ENCODE data around the gene TEX50.
"Not testable (repeated sequence)": the region's sequence is repeated elsewhere in the genome, so short reads cannot be mapped to it uniquely, and the experiment has no call there.

The TEX50 gene

GRCh38 chr1:173639102-173639501 is 4.0 kb downstream of the TEX50 start:
- Mint-ChIP-seq H3K9me3 (peaks cover 14% of the 10 kb centered on the region), H3K27ac (no peak overlapping the region), H3K27me3 (no peaks in the 10 kb centered on the region), H3K4me3 (no peak overlapping the region), H3K36me3 (ENCODE audit: low read depth) (no peaks in the 10 kb centered on the region), H3K4me1 (ENCODE audit: low read depth) (no peaks in the 10 kb centered on the region)
- intact Hi-C loops (cut with micrococcal nuclease), result no loop called here

- intact Hi-C loops (cut with micrococcal nuclease); H3K27ac Mint-ChIP-seq; H3K4me1 Mint-ChIP-seq (ENCODE audit: low read depth); H3K27me3 Mint-ChIP-seq; H3K36me3 Mint-ChIP-seq (ENCODE audit: low read depth); H3K4me3 Mint-ChIP-seq; H3K9me3 Mint-ChIP-seq: not testable (repeated sequence)
Observed at GRCh38 chr1:173642450-173643139, 7.5 kb downstream of the TEX50 start.

GRCh38 chr1:173646656-173647055 is 11.5 kb downstream of the TEX50 start:
- no peak overlapping the region for H3K4me3 Mint-ChIP-seq
- no peaks in the 10 kb centered on the region for H3K27me3 Mint-ChIP-seq
- intact Hi-C loops (cut with micrococcal nuclease), result no loop called here
- H3K4me1 Mint-ChIP-seq (ENCODE audit: low read depth), result no peaks in the 10 kb centered on the region
- H3K36me3 Mint-ChIP-seq (ENCODE audit: low read depth), result no peaks in the 10 kb centered on the region
- no peaks in the 10 kb centered on the region for H3K9me3 Mint-ChIP-seq
- H3K27ac Mint-ChIP-seq, result no peak overlapping the region

GRCh38 chr1:173648880-173649605 is 13.9 kb downstream of the TEX50 start:
- Mint-ChIP-seq H3K36me3 (ENCODE audit: low read depth) (no peaks in the 10 kb centered on the region), H3K4me1 (ENCODE audit: low read depth) (no peaks in the 10 kb centered on the region), H3K9me3 (no peaks in the 10 kb centered on the region), H3K27me3 (no peaks in the 10 kb centered on the region), H3K4me3 (no peak overlapping the region), H3K27ac (no peak overlapping the region)
- intact Hi-C loops (cut with micrococcal nuclease), result no loop called here

DNA sequence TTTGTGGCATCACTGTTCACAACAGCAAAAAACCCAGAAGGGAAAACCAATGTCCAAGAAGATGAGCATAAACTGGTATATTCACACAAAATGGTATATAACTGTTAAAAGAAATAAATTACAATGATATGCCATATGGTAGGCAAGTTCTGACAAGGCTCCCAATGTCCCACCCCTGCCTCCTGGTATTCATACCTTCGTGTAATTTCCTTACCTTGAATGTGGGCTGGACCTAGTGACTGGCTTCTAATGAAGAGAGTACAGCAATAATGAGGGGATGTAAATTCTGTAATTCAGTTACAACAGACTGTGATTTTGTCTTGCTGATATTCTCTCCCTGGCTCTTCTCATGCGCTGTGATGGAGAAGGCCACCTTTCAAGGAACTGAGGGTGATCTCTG is 25.2 kb downstream of the TEX50 start:
- no peak overlapping the region for H3K4me3 Mint-ChIP-seq
- no peaks in the 10 kb centered on the region for H3K9me3 Mint-ChIP-seq
- intact Hi-C loops (cut with micrococcal nuclease), result no loop called here
- peaks cover 10% of the 10 kb centered on the region for H3K4me1 Mint-ChIP-seq (ENCODE audit: low read depth)
- no peak overlapping the region for H3K27ac Mint-ChIP-seq
- no peaks in the 10 kb centered on the region for H3K27me3 Mint-ChIP-seq
- H3K36me3 Mint-ChIP-seq (ENCODE audit: low read depth), result no peaks in the 10 kb centered on the region

DNA sequence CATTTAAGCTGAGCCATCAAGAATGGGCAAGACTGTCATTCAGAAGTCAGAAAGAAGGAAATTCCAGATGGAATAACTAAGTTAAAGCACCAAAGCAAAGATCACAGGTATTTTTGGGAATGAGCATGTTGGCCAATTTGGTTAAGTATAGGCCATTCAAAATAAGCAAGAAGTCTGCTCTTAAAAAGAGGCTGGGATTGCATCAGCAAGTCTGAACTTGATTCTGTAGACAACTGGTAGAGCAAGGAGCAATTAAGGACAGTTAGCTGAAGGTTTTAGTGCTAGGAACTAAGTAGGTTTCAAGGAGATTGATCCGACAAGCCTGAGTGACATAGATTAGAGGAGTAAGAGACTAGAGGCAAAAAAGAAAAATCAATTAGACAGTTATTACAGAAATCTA is 26.1 kb downstream of the TEX50 start:
- Mint-ChIP-seq H3K4me3 (no peak overlapping the region), H3K27ac (no peak overlapping the region), H3K27me3 (no peaks in the 10 kb centered on the region), H3K9me3 (no peaks in the 10 kb centered on the region), H3K4me1 (ENCODE audit: low read depth) (peaks cover 10% of the 10 kb centered on the region), H3K36me3 (ENCODE audit: low read depth) (no peaks in the 10 kb centered on the region)
- intact Hi-C loops (cut with micrococcal nuclease), result no loop called here

DNA sequence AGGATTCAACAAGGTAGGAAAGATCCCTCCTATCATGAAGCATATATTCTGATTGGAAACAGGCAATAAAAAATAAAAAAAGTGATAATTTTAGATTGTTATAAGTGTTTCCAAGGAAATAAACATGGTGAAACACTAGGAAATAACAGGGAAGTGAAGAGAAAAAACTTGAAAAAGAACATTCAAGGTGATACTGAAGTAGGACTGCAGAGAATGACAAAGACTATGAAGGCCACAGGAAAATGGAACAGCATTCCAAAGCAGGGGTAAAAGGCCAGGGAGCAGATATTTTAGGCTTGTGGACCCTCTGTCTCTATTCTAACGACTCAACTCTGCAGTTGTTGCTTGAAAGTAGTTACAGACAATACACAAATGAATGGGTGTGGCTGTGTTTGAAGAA is 26.6 kb downstream of the TEX50 start:
- Mint-ChIP-seq H3K9me3 (no peaks in the 10 kb centered on the region), H3K36me3 (ENCODE audit: low read depth) (no peaks in the 10 kb centered on the region), H3K4me3 (no peak overlapping the region), H3K4me1 (ENCODE audit: low read depth) (peaks cover 10% of the 10 kb centered on the region), H3K27ac (no peak overlapping the region), H3K27me3 (no peaks in the 10 kb centered on the region)
- intact Hi-C loops (cut with micrococcal nuclease), result no loop called here

- H3K27me3 Mint-ChIP-seq, result peaks cover 6% of the 10 kb centered on the region
- H3K4me3 Mint-ChIP-seq, result no peak overlapping the region
- H3K9me3 Mint-ChIP-seq, result no peaks in the 10 kb centered on the region
- no peaks in the 10 kb centered on the region for H3K36me3 Mint-ChIP-seq (ENCODE audit: low read depth)
- peaks cover 10% of the 10 kb centered on the region for H3K4me1 Mint-ChIP-seq (ENCODE audit: low read depth)
- no peak overlapping the region for H3K27ac Mint-ChIP-seq
- intact Hi-C loops (cut with micrococcal nuclease), result no loop called here
Observed at GRCh38 chr1:173663159-173663558, 28.0 kb downstream of the TEX50 start.

DNA sequence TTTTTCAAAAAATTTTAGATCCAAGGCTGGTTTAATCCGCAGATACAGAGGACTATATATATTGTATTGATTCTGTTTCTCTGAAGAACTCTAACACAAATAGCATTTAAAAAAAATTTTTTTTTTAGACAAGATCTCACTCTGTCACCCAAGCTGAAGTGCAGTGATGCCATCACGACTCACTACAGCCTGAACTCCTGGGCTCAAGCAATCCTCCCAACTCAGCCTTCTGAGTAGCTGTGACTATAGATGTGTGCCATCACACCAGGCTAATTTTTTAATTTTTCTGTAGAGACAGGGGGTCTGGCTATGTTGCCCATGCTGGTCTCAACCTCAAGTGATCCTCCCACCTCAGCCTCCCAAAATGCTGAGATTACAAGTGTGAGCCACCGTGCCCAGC is 31.5 kb downstream of the TEX50 start:
- Mint-ChIP-seq H3K36me3 (ENCODE audit: low read depth) (no peaks in the 10 kb centered on the region), H3K27me3 (peaks cover 25% of the 10 kb centered on the region), H3K9me3 (no peaks in the 10 kb centered on the region), H3K4me3 (no peak overlapping the region), H3K4me1 (ENCODE audit: low read depth) (peaks cover 18% of the 10 kb centered on the region), H3K27ac (no peak overlapping the region)
- intact Hi-C loops (cut with micrococcal nuclease), result no loop called here

- intact Hi-C loops (cut with micrococcal nuclease), result no loop called here
- Mint-ChIP-seq H3K4me3 (peak within 1 kb of the TSS; percentile 17), H3K36me3 (ENCODE audit: low read depth) (no peaks in the 10 kb centered on the region), H3K4me1 (ENCODE audit: low read depth) (peaks cover 8% of the 10 kb centered on the region), H3K9me3 (no peaks in the 10 kb centered on the region), H3K27ac (no peak within 1 kb of the TSS), H3K27me3 (peaks cover 25% of the 10 kb centered on the region)
Observed at GRCh38 chr1:173669491-173669941, 34.4 kb downstream of the TEX50 start, which contains the start of gene ANKRD45. Gene ANKRD45, minus strand, starts transcription at chr1:173669851. Its CDS starts 10,433 bp downstream, at chr1:173659418.

DNA sequence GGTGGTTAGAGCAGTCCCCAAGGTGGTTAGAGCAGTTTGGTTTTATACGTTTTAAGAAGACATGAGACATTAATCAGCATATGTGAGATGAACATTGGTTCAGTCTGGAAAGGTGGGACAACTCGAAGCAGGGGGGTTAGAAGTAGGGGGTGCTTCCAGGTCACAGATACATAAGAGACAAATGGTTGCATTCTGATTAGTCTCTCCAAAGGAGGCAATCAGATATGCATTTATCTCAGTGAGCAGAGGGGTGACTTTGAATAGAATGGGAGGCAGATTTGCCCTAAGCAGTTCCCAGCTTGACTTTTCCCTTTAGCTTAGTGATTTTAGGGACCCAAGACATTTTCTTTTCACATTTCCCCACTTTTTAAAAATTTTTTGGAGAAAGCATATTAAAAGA is 39.4 kb downstream of the TEX50 start:
- H3K9me3 Mint-ChIP-seq; H3K36me3 Mint-ChIP-seq (ENCODE audit: low read depth); H3K4me1 Mint-ChIP-seq (ENCODE audit: low read depth); H3K4me3 Mint-ChIP-seq; intact Hi-C loops (cut with micrococcal nuclease); H3K27ac Mint-ChIP-seq; H3K27me3 Mint-ChIP-seq: not testable (repeated sequence)

- H3K27me3 Mint-ChIP-seq; H3K4me3 Mint-ChIP-seq; H3K36me3 Mint-ChIP-seq (ENCODE audit: low read depth); H3K4me1 Mint-ChIP-seq (ENCODE audit: low read depth); H3K9me3 Mint-ChIP-seq; H3K27ac Mint-ChIP-seq; intact Hi-C loops (cut with micrococcal nuclease): not testable (repeated sequence)
Observed at GRCh38 chr1:173680152-173680551, 45.0 kb downstream of the TEX50 start.

DNA sequence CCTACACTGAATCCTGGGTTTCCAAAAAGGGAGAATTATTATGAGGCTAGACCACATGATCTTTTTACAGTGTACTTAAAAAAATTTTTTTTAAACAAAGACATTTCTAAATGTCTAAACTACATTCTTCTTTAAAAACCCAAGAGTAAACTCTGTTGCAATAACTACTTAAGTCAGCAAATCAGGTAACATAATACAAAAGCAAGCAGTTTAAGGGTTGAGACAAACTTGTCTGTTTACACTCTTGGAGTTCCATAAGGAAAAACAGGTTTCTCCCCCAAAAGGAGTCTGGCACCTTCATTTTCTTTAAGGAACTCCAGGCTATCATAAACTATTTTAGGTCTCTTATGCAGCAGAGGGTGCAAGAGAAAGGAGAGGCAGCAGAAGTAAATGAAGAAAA is 47.0 kb downstream of the TEX50 start:
- Mint-ChIP-seq H3K4me3 (no peak overlapping the region), H3K4me1 (ENCODE audit: low read depth) (no peaks in the 10 kb centered on the region), H3K9me3 (no peaks in the 10 kb centered on the region), H3K27me3 (no peaks in the 10 kb centered on the region), H3K36me3 (ENCODE audit: low read depth) (no peaks in the 10 kb centered on the region), H3K27ac (no peak overlapping the region)
- intact Hi-C loops (cut with micrococcal nuclease), result no loop called here

DNA sequence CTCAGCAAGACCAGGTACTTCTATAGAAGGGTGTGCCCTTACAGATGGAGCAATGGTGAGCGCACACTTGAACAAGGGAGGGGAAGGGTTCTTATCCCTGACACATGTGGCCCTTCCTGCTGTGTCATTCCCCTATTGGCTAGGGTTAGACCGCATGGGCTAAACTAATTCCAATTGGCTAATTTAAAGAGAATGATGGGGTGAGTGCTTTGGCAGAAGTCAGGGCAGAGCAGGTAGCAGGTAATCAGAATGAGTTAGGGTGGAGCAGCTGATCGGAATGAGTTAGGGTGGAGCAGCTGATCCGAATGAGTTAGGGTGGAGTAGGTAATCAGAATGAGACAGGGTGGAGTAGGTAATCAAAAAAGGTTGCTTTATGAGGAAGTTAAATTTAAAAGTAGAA is 48.7 kb downstream of the TEX50 start:
- H3K4me3 Mint-ChIP-seq; intact Hi-C loops (cut with micrococcal nuclease); H3K36me3 Mint-ChIP-seq (ENCODE audit: low read depth); H3K4me1 Mint-ChIP-seq (ENCODE audit: low read depth); H3K27me3 Mint-ChIP-seq; H3K27ac Mint-ChIP-seq: not testable (repeated sequence)
- H3K9me3 Mint-ChIP-seq, result peaks cover 10% of the 10 kb centered on the region

GRCh38 chr1:173685121-173685520 is 50.0 kb downstream of the TEX50 start:
- intact Hi-C loops (cut with micrococcal nuclease); H3K4me1 Mint-ChIP-seq (ENCODE audit: low read depth); H3K27ac Mint-ChIP-seq; H3K36me3 Mint-ChIP-seq (ENCODE audit: low read depth); H3K27me3 Mint-ChIP-seq; H3K4me3 Mint-ChIP-seq: not testable (repeated sequence)
- H3K9me3 Mint-ChIP-seq, result peaks cover 13% of the 10 kb centered on the region
